GM21786 (cell line): ENCODE measurements around the gene CD300E.
"Not testable (repeated sequence)": the region's sequence is repeated elsewhere in the genome, so short reads cannot be mapped to it uniquely, and the experiment has no call there.

Experiments used
- ATAC-seq: cut with Tn5 transposase; IDR thresholded peaks from one replicate; pipeline ENCODE4 v1.9.1; 2021; ENCODE audit not compliant: unreplicated experiment

CD300E gene

DNA sequence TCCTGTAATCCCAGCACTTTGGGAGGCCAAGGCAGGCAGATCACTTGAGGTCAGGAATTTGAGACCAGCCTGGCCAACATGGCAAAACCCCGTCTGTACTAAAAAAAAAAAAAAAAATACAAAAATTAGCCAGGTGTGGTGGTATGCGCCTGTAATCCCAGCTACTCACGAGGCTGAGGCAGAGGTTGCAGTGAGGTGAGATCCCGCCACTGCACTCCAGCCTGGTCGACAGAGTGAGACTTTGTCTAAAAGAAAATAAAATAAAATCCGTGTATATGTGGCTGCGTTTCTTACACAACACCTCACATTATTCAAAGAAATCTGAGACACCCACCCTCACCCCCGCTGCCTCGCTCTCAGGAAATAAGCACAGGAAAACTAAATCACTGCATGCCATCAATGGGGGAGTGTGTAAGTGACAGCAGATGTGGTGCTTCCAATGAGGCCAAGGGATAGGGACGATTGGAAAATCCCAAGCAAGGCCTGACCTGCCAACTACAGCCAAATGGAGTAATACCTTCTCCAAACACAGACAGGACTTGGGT, 13.1 kb upstream of the CD300E start:
- ATAC-seq: not testable (repeated sequence)

DNA sequence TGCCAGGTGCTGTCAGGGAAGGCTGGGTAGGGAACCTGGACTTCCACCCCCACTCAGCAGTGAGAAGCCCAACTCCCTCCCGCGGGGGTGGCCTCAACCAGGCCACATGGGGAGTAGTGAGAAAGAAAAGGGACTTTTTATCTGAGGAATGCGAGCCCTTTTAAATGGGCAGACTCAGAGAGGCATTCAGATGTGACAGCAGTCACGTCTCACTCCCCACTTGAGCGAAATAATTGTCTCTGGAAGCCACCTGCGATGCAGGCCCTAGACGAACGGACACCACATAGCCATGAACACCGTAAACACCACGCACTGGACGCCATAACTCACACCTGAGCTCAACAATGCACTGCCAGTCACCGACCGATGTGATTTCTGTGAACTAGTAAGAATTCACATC, 11.9 kb upstream of the CD300E start:
- no peak for ATAC-seq

DNA sequence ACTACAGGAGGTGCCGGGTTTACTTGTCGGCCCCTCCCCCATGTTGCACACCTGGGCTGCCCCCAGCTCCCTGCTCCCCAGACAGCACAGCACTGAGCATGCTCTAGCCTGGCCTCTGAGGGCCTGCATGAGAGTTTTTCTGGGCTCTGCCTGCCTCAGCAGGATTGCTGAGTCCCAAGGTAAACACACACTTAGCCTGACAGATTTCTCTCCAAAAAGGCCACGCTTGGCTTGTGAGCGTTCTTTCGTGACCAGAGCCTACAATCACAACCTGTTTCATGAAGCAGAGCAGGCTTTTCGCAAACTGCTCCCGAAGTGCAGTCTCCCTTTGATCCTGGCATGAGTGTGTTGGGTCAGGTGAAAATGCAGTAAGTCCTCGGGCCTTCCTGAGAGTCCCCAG, 9.8 kb upstream of the CD300E start:
- no peak for ATAC-seq

DNA sequence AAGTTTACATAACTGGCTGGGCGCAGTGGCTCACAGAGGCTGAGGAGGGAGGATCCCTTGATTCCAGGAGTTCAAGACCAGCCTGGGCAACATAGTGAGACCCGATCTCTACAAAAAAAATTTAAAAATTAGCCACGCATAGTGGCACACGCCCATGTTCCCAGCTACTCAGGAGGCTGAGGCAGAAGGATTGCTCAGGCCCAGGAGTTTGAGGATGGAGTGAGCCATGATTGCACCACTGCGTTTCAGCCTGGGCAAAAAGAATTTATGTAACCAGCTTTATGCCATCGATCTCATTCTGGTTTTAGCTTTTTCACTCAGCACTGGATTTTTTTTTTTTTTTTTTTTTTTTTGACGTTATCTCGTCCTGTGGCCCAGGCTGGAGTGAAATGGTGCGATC, 9.1 kb upstream of the CD300E start:
- no peak for ATAC-seq

DNA sequence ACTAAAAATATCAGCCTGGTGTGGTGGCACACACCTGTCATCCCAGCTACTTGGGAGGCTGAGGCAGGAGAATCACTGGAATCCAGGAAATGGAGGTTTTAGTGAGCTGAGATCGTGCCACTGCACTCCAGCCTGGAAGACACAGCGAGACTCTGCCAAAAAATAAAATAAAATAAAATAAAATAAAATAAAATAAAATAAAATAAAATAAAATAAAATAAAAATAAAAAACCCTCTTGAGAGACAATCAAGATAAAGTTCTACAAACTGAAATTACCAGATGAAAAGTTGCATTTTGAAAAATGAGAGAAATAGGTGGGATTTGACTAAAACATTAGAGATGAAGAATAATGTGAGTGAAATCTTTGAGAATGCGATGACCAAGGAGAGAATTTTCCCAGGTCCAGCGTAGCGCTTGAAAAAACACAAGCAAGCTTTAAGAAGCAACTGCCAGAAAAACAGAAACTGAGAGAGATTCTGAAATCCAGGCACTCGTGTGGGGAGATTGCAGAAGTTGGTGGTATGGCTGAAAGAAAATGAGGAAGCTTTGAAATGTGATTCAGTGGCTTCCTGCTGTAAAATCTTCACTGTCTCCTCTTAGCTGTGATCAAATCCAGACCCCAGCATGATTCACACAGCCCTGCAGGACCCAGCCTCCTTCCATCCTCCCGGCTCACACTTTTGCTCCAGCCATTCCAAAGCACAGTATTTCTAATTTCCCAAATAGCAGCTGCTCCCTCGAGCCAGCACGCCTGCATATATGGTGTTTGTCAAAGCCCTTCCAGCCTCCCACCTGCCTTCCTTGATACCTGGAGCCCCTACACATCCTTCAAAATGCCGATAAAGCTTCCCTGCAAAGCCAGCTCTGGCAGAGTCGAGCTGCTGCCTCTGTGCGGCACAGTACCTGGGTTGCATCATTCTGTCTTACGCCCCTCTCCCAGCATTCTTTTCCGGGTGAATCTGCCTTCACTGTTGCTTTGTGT, 8.2 kb upstream of the CD300E start:
- ATAC-seq: no peak

DNA sequence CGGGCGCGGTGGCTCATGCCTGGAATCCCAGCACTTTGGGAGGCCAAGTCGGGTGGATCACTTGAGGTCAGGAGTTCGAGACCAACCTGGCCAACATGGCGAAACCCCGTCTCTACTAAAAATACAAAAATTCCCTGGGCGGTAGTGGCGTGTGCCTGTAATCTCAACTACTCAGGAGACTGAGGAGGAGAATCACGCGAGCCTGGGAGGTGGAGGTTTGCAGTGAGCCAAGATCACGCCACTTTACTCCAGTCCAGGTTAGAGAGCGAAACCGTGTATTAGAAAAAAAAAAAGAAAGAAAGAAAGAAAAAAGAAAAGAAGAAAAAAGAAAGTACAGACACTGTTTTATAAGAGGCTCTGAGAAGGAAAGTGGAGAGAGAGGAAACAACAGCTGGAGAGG, 6.7 kb upstream of the CD300E start:
- ATAC-seq: not testable (repeated sequence)

DNA sequence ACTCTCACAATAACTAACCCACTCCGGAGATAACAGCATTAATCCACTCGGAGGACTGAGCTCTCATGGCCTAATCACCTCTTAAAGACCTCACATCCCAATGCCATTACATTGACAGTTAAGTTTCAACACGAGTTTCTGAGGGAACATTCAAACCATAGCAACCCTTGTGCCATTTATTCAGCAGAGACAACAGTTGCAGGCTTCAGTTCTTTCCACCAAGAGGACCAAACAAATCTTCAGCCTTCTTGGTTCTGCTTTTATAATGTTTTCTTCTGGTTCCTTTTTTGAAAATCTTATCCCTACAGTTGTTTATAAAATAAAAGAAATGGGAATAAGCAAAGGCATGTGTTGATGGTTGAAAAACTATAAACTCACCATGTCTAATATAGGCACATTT, 2.1 kb upstream of the CD300E start:
- no peak for ATAC-seq

DNA sequence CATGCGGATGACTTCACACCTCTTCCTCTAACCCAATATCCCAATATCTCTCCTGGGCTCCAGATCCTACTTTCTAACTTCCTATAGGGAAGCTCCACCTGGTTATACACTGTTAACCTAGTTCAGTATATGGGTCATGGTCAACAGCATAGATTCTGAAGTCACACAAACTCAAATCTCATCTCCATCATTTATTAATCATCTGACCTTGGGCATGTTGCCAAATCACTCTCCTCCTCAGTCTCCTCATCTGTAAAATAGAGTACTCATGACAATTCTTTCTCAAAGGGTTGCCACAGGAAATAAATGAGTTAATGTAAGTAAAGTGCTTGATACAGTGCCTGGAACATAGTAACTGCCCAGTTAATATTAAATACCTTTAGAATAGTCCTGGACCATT, 593 bp upstream of the CD300E start:
- ATAC-seq: no peak

DNA sequence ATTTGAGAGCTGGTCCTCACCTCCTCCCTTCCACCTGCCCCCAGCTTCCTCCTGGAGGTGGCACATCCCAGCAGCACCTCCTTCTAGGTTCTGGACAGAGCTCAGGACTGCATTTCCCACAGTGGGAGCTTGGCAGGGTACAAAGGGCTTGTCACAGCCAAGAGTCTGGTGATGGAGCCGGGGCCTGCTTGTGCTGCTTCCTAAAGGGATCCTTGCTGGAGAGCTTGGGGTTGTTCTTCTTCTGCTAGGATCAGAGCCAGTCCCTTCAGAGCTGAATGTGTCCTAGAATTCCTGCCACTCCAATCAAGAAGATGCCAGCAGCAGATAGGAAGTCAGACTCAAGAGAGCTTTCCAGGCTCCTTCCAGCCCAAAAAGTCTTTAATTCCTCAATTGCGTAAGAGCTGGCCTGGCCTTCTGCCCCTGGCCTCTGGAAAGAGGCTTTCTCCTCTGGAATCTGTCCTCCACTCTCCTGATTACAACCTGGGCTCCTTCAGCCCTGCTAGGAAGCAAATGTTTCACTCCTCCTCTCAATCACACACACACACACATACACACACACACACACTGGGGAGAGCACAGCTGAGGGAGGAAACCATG, 4.4 kb downstream of the CD300E start:
- no peak for ATAC-seq

DNA sequence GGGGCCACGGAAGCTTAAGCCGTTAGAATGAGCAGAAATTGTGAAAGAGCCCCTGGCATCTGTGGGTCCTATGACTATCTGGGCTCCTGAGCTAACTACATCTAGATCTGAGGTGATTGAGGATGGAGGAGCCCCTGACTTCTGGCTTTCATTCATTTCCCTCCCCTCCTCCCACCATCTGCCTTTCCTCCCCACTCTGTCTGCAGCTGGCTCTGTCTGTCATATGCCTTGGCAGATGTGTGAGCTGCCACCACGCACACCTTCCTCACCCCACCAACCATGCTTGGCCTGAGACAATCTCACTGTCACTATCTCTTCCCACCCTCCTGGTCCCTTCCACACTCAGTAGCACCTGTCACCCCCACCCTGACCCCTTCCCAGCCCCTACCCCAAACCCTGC, 5.1 kb downstream of the CD300E start:
- no peak for ATAC-seq

DNA sequence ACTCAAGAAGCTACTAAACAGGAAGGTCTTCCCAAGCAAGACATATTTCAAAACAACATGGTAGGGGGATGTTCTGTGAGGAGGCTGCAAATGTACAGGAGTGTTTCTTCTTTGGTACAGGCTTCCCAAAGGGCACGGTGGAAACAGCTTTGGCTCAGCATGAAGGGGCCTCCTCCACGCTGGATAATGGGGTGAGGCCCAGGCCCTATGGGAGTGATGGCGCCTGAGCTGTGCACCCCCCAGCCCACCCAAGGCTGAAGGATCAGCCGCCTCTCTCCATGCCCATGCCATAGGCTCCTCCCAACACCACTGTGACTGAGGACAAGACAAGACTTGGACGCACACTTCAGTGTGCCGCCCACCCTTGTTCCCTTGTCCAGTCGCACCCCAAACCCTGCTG, 6.8 kb downstream of the CD300E start:
- ATAC-seq: no peak

DNA sequence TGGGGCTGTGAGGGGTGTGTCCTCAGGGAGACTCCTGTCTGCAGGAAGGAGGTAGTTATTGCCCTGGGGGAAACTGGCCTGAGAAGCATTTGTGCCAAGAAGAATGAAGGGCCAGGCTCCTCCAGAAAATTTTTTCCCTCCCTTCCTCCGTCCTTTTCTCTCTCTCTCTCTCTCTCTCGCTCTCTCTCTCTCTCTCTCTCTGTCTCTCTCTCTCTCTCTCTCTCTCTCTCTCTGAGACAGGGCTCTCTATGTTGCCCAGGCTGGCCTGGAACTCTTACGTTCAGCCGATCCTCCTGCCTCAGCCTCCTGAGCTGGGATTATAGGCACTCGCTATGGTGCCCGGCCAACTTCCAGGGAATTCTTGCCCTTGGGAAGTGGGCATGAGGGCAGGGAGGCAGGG, 11.5 kb downstream of the CD300E start:
- ATAC-seq: no peak

DNA sequence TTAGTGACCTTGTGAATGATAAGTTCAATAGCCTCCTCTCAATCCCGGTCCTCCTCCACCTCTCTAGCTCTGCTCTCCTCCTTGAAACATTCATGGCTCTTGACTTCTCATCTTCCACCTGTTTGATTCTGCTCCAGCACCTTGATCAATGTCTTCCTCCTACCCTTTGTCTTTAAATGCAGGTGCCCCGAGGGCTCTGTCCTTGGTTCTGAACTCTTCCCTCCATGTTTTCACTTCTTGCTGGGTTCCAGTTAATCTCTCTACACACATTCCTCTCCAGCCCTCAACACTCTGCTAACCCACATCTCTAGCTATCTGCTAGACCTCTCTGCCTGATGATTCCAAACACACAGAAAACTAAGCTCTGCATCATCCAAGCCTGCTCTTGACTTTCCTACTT, 13.4 kb downstream of the CD300E start:
- no peak for ATAC-seq

DNA sequence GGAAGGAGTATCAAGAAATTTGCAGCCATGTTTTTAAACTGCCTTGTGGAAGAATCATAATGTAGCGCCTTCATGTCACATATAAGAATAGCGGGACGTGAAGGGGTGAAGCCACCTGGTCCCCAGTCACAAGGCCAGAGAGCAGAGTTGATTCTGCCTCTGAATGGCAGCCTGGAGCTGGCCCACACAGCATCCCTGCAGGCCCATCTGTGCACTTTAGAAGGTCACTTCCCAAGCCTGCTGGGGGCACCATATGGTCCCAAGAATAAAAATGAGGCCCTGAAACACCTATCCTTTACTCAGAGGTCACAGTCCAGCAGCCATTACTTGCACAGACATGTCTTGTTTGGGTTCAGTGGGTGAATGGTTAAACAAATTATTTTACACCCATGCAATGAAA, 15.0 kb downstream of the CD300E start:
- no peak for ATAC-seq

DNA sequence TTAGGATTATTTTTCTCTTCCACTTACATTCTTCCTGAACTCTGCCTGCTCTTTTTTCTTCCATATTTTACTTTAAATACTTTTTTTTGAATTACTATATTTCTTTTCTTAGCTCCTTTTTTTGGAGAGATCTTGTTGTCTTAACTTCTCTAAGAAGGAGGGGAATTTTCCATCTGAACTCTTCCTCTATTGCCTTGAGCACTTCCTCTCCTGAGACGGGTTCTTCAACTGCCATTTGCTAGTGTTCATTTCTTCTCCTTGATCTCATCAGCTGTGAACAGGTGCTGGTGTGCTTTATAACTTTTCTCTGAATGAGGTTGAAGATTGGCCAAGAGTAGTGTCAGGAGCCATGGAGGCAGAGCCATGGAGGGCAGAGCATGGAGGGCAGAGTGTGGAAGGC, 16.3 kb downstream of the CD300E start:
- ATAC-seq: no peak

DNA sequence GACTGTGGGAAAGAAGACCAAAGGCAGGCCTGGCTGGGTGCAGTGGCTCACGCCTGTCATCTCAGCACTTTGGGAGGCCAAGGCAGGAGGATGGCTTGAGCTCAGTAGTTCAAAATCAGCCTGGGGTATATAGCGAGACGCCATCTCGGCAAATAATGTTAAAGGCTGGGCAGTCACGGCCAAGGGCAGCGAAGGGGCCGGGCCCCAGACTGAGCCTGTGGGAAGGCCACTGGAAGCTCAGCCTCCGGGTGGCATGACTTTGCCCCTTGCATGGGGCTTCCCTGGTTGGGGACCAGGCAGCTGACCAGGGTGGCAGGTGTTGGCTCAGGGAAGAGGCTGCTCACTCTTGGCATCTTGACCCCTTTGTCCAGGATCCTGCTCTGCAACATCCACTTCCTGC, 17.5 kb downstream of the CD300E start:
- no peak for ATAC-seq

DNA sequence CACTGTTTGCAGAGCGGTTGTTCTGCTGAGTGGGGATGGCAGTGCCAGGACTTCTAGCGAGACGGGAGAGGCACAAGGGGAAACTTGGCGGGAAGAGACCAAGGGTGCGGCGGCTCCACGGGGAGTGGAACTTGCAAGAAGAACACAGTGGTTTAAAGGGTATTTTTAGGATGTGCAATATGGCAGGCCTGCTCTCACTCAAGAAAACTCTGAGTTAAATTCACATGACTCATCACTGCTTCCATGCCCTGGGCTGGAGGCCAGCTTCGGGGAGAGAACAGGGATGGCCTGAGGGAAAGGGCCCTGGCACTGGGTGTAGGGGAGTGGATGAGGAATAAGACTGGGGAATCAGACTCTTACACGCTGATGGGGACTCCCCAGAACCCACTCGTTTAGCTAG, 18.2 kb downstream of the CD300E start:
- ATAC-seq: no peak

DNA sequence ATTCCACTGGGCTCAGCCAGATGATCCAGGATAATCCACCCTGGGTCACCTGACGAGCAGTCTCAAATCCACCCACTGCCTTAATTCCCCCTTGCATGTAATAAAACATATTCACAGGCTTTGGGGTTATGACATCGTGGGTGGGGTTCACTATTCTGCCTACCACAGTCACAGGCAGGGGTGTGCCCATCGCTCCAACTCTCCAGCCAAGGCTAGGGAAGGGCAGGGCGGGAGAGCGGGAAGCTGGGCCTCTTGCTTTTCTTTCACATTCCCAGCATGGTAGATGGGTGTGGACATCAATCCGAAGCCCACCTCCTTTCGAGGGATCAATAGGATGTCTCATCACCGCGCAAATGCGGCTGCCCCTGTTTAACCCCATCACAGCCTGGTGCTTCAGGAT, 18.8 kb downstream of the CD300E start:
- ATAC-seq: no peak

DNA sequence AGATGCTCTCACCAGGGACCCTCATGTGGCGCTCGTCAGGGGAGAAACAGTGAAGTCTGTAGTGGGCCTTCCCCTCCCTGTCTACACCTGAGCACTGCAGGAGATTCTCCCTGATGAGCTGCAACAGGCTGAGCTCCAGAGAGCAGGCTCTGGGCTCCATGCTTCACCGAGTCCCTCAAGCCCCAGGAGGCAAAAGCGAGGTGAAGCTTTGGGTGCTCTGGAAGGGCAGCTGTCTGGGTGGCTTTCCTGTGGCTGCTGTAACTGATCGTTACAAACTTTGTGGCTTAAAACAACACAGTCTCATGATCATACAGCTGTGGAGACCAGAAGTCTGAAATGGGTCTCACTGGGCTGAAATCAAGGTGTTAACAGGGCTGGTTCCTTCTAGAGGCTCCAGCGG, 19.3 kb downstream of the CD300E start:
- ATAC-seq: no peak

DNA sequence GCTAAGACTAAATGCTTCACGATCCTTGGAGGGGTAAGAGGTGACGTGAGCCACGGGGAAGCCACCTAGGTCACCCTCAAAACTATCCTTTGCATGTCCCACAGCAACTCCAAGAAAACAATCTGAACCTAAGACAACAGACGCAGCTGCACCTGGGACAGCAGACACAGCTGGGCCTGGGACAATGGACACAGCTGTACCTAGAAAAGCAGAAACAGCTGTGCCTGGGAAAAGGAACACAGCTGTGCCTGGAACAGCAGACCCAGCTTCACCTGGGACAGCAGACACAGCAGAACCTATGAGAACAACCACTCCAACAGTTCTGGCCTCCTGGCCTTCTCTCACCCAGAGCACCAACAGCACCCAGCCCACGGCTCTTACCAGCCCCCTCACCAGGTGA, 19.8 kb downstream of the CD300E start:
- ATAC-seq: no peak

DNA sequence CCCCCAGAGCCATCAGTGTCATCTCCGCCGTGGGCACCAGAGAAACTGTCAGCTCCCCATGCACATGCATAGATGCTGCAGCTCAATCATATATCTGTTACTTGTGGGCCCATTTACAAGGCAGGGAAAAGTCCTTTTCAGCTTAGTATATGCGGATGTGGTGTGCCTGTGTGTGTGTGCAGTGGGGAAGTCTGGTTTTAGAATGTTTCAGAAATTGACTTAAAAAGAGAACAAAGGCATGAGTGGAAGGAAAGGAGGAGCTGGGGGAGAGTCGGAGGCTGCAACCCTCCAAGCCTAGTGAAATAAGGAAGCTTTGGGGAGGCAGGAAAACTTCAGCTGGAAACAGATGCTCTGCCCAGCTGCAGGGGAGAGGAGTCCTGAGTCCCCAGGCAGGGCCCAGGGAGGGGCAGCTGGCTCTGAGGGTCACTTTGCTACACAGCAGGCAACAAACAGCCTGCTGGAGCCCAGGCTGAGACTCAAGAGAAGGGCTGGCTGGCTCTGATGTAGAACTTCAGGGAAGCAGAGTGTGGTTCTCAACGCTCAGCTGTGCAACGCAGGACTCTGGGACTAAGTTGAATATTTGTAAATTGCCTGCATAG, 20.4 kb downstream of the CD300E start:
- ATAC-seq: no peak
